ENCODE data around the gene CFAP73. TPM values are rescaled to one million over a fixed set of nuclear protein-coding genes. Genes with fewer than 3 reads are reported as not detected.

The CFAP73 gene
- total RNA-seq, 1 donor from 2014 or later: not detected

- Histone ChIP-seq H3K27me3 (ENCODE audit: control insufficient read depth, insufficient read depth, low read length) (no peaks in the 10 kb centered on the region), H3K4me3 (ENCODE audit: low read depth, low read length) (no peak overlapping the region), H3K36me3 (ENCODE audit: control insufficient read depth, insufficient read depth, low read length) (no peaks in the 10 kb centered on the region)
- TF ChIP-seq CTCF (IDR thresholded peaks at IDR 0.05; ENCODE audit: insufficient read depth, low read length, severe bottlenecking): no peak
- no peak for FAIRE-seq
- DNase-seq (ENCODE audit: low read depth): no peak
Measured at GRCh38 chr12:113207613-113208040, 58.1 kb downstream of the CFAP73 start.

- no peak for FAIRE-seq
- H3K4me3 ChIP-seq (ENCODE audit: low read depth, low read length): no peak overlapping the region
- TF ChIP-seq CTCF (IDR thresholded peaks at IDR 0.05; ENCODE audit: insufficient read depth, low read length, severe bottlenecking): no peak
- no peaks in the 10 kb centered on the region for H3K27me3 ChIP-seq (ENCODE audit: control insufficient read depth, insufficient read depth, low read length)
- H3K36me3 ChIP-seq (ENCODE audit: control insufficient read depth, insufficient read depth, low read length): no peaks in the 10 kb centered on the region
- no peak for DNase-seq (ENCODE audit: low read depth)
Measured at GRCh38 chr12:113208041-113208934, 58.8 kb downstream of the CFAP73 start.

Other genes with a start within 250 kb of the CFAP73 start
- 1.3 and 4.9 TPM in 2 replicates for gene OAS1, start 242.8 kb upstream of the CFAP73 start, total RNA-seq
- gene OAS3, start 211.2 kb upstream of the CFAP73 start, total RNA-seq: 1.3 TPM in 2 replicates
- gene OAS2, start 171.2 kb upstream of the CFAP73 start, total RNA-seq: 0.64 and 0.79 TPM in 2 replicates
- gene DTX1, start 93.0 kb upstream of the CFAP73 start, total RNA-seq: not detected in 2 replicates
- 0.26 and 2.3 TPM in 2 replicates for gene RASAL1, start 14.0 kb upstream of the CFAP73 start, total RNA-seq
- gene DDX54, start 35.8 kb downstream of the CFAP73 start, total RNA-seq: 31.4 and 40.5 TPM in 2 replicates
- 14.6 and 17.6 TPM in 2 replicates for gene RITA1, start 36.0 kb downstream of the CFAP73 start, total RNA-seq
- 9.0 and 11.3 TPM in 2 replicates for gene TPCN1, start 71.7 kb downstream of the CFAP73 start, total RNA-seq
- gene SLC8B1, start 185.4 kb downstream of the CFAP73 start, total RNA-seq: 9.0 and 12.9 TPM in 2 replicates
- gene PLBD2, start 208.9 kb downstream of the CFAP73 start, total RNA-seq: 6.8 and 8.8 TPM in 2 replicates

Measured in bronchial epithelial cell (primary cell).